K562 (cell line): ENCODE measurements around the gene CNOT6L. TPM values are rescaled to one million over a fixed set of nuclear protein-coding genes. Genes with fewer than 3 reads are reported as not detected.

Experiments
- BRD4 ChIP-seq: fragments of 200-600 bp; sonication (generic); IDR thresholded peaks from 2 replicates; pipeline ENCODE4 v1.6.1; 2017; ENCODE audit warnings: inconsistent platforms
- CTCF ChIP-seq, 3 experiments: IDR thresholded peaks in 2 of 3; conservative IDR thresholded peaks in 1 of 3; 2 replicates each; pipeline ENCODE4 v1.5.1; 2011 to 2012; ENCODE audit warnings: low read length in 3 of 3, mild to moderate bottlenecking in 3 of 3, control low read depth in 2 of 3, improper control_type of control experiment in 1 of 3, inconsistent platforms in 1 of 3, low read depth in 1 of 3, mixed read lengths in 1 of 3, moderate library complexity in 1 of 3; ENCODE audit not compliant: insufficient read depth in 2 of 3
- ELF1 ChIP-seq: fragments of 200-800 bp; sonication (Bioruptor generic); IDR thresholded peaks from 2 replicates; pipeline ENCODE4 v1.6.1; 2016; ENCODE audit warnings: missing genetic modification characterization, missing compliant biosample characterization
- EP300 ChIP-seq: IDR thresholded peaks from 2 replicates; pipeline ENCODE4 v1.6.1; 2012; ENCODE audit warnings: low read length, improper control_type of control experiment
- MCM5 ChIP-seq: fragments of 450-650 bp; IDR thresholded peaks from 2 replicates; pipeline ENCODE4 v1.6.1; 2016; ENCODE audit warnings: low read depth
- MYNN ChIP-seq, 2 experiments: sonication (generic); formaldehyde crosslinking in 1 of 2; IDR thresholded peaks; 2 replicates each; pipeline versions ENCODE4 v1.5.0 to v1.6.1; 2016 to 2020; ENCODE audit warnings: antibody characterized with exemption in 1 of 2, missing genetic modification reagents in 1 of 2
- NBN ChIP-seq: fragments of 450-650 bp; IDR thresholded peaks from 2 replicates; pipeline ENCODE4 v1.6.1; 2016; ENCODE audit warnings: low read depth, mild to moderate bottlenecking
- PHF21A ChIP-seq: fragments of 450-650 bp; IDR thresholded peaks from 2 replicates; pipeline ENCODE4 v1.6.1; 2017; ENCODE audit warnings: low read depth, borderline replicate concordance
- PRPF4 ChIP-seq: fragments of 200-400 bp; formaldehyde crosslinking; IDR thresholded peaks from one replicate; pipeline ENCODE4 v1.6.1; 2017; ENCODE audit warnings: low read length, low read depth, mild to moderate bottlenecking; ENCODE audit not compliant: insufficient read depth, poor library complexity, severe bottlenecking
- PYGO2 ChIP-seq: fragments of 450-650 bp; IDR thresholded peaks from 2 replicates; pipeline ENCODE4 v1.6.1; 2016; ENCODE audit warnings: mild to moderate bottlenecking, missing genetic modification characterization, moderate library complexity, missing compliant biosample characterization
- SAFB2 ChIP-seq: fragments of 200-400 bp; formaldehyde crosslinking; IDR thresholded peaks from 2 replicates; pipeline ENCODE4 v1.6.1; 2018; ENCODE audit warnings: borderline replicate concordance, low read length, low read depth, moderate library complexity; ENCODE audit not compliant: severe bottlenecking
- SMAD2 ChIP-seq: fragments of 150-350 bp; IDR thresholded peaks from 2 replicates; pipeline ENCODE4 v1.6.1; 2014; ENCODE audit warnings: low read depth, mild to moderate bottlenecking, low read length
- SMARCA5 ChIP-seq: fragments of 450-650 bp; IDR thresholded peaks from 2 replicates; pipeline ENCODE4 v1.6.1; 2016
- ZBTB40 ChIP-seq, 2 experiments: fragments of 450-650 bp in 1 of 2; sonication (generic) in 1 of 2; formaldehyde crosslinking in 1 of 2; IDR thresholded peaks; 2 replicates each; pipeline versions ENCODE4 v1.7.1 to v1.9.0; 2016 to 2022; ENCODE audit warnings: inconsistent platforms in 1 of 2, mild to moderate bottlenecking in 1 of 2, missing genetic modification reagents in 1 of 2
- ZNF121 ChIP-seq: sonication (generic); formaldehyde crosslinking; conservative IDR thresholded peaks from 2 replicates; pipeline ENCODE4 v1.8.0; 2022; ENCODE audit warnings: missing genetic modification reagents
- polyA plus RNA-seq, 8 experiments: library from polyadenylated mRNA; depleted of rRNA in 4 of 8; stranded (reverse) in 5 of 8; unstranded in 3 of 8; fragments of >200 nt; fragmentation: Nextera tagmentation in 2 of 8; fragmentation: Illumina TruSeq in 1 of 8; extraction: Ambion mirVana in 2 of 8; extraction: Trizol in 1 of 8; gene quantifications; 2 replicates each; pipeline versions ENCODE4 v1.2.1 to v1.2.3, GENCODE V29; 2011 to 2014; ENCODE audit warnings: inconsistent platforms in 1 of 8, missing spikeins in 1 of 8
- total RNA-seq, 7 experiments: library from RNA; depleted of rRNA in 6 of 7; stranded (reverse); fragments of >200 nt in 6 of 7; fragmentation: Illumina TruSeq in 2 of 7; extraction: Trizol in 2 of 7; gene quantifications; 2 replicates each; pipeline versions ENCODE4 v1.2.1 to v1.2.3, GENCODE V29; 2011 to 2021; ENCODE audit warnings: low replicate concordance in 1 of 7

CNOT6L gene
- total and polyA plus RNA-seq, 9 of the 15 experiments (the other 6 are each of a cell fraction or from before 2014, with no cell fraction given) = 3.7 to 27.9 (median 6.5) TPM

- TF ChIP-seq ZBTB40 (IDR thresholded peaks at IDR 0.05) (0 out of 2 replicates have a peak, but pooled peaks have one; percentile 27), ZBTB40 (CRISPR knock-in tag; IDR thresholded peaks at IDR 0.05) (no peak), SAFB2 (no peak), MCM5 (no peak), PYGO2 (tag) (no peak), PHF21A (peak; percentile 50; the same call in 1 of the 2 replicates), MYNN (IDR thresholded peaks at IDR 0.05) (no peak), MYNN (CRISPR knock-in tag; IDR thresholded peaks at IDR 0.05) (no peak), SMARCA5 (peak; percentile 75; the same call in 1 of the 2 replicates), ELF1 (tag) (peak; percentile 61; the same call in 1 of the 2 replicates), SMAD2 (no peak), BRD4 (0 out of 2 replicates have a peak, but pooled peaks have one; percentile 63), ZNF121 (no peak), EP300 (peak; percentile 12; the same call in 1 of the 2 replicates), PRPF4 (no peak), NBN (peak; percentile 76), CTCF (IDR thresholded peaks at IDR 0.05 in 2 of 3, conservative IDR thresholded peaks at IDR 0.05 in 1 of 3; ENCODE audit: insufficient read depth in 2 of 3, low read depth in 1 of 3, low read length in 3 of 3) (peak; percentile 48 to 70 (median 62))
Measured at GRCh38 chr4:77818073-77818601, 1.0 kb downstream of the CNOT6L start (continued).
